ENCODE measurements around the gene PRMT6. TPM values are rescaled to one million over a fixed set of nuclear protein-coding genes. Genes with fewer than 3 reads are reported as not detected.

PRMT6 gene
- total RNA-seq (1 to 10 TPM; 2.3 to 5.5 (median 4.0) TPM), polyA plus RNA-seq (1 to 10 TPM; 3.0 to 5.7 TPM)
- long read RNA-seq, donor 1, transcript PRMT6-201 (1 exons, 2,616 nt), result major isoform, 12 of 12 reads
- long read RNA-seq, donor 1, partial matches to known transcripts, result 0 of 12 reads
- long read RNA-seq, donor 1, other reads (novel, unspliced or antisense), result 0 of 12 reads
- long read RNA-seq, donor 2, transcript PRMT6-201 (1 exons, 2,616 nt), result major isoform, 23 of 23 reads
- long read RNA-seq, donor 2, partial matches to known transcripts, result 0 of 23 reads
- long read RNA-seq, donor 2, other reads (novel, unspliced or antisense), result 0 of 23 reads
- long read RNA-seq, donor 3, transcript PRMT6-201 (1 exons, 2,616 nt), result major isoform, 30 of 31 reads
- long read RNA-seq, donor 3, partial matches to known transcripts, result 0 of 31 reads
- long read RNA-seq, donor 3, other reads (novel, unspliced or antisense), result 1 of 31 reads

DNA sequence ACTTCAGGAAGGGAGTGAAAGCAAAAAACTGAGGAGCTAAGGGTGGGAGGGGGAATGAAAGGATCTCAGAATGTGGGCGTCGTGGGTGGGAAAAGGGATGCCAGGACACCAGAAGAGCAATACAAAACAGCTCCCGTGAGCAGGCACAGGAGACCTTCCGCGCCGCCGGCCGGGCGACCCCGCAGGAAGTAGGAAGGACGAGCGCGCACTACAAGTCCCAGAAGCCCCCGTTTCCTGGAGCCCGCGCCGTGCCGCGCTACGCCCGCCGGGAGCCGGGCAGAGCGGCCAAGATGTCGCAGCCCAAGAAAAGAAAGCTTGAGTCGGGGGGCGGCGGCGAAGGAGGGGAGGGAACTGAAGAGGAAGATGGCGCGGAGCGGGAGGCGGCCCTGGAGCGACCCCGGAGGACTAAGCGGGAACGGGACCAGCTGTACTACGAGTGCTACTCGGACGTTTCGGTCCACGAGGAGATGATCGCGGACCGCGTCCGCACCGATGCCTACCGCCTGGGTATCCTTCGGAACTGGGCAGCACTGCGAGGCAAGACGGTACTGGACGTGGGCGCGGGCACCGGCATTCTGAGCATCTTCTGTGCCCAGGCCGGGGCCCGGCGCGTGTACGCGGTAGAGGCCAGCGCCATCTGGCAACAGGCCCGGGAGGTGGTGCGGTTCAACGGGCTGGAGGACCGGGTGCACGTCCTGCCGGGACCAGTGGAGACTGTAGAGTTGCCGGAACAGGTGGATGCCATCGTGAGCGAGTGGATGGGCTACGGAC, at the start of gene PRMT6:
Gene PRMT6, plus strand, starts transcription at position 249 of the 771 bp plus-strand sequence. Its CDS starts 42 bp downstream, at position 291.
- Histone ChIP-seq H3K4me3 (peak within 1 kb of the TSS; percentile 51 to 99 (median 92)), H3K36me3 (peaks cover 0 to 20% (median 3%) of the 10 kb centered on the region in 9 donors), H3K9me3 (no peaks in the 10 kb centered on the region), H3K27ac (peak within 1 kb of the TSS; percentile 8 to 90 (median 84)), H3K4me1 (peaks cover 0 to 23% (median 9%) of the 10 kb centered on the region in 9 donors), H3K27me3 (no peaks in the 10 kb centered on the region)
- intact Hi-C loops (cut with DNase I), result no loop called here
- DNase-seq (peak; percentile 82 to 87), ATAC-seq (peak; percentile 92 to 99 (median 97))
- WGBS, 2 donors, result 0% methylated on average over 73 of the region's 73 CpGs
- TF ChIP-seq, protein P1, sequence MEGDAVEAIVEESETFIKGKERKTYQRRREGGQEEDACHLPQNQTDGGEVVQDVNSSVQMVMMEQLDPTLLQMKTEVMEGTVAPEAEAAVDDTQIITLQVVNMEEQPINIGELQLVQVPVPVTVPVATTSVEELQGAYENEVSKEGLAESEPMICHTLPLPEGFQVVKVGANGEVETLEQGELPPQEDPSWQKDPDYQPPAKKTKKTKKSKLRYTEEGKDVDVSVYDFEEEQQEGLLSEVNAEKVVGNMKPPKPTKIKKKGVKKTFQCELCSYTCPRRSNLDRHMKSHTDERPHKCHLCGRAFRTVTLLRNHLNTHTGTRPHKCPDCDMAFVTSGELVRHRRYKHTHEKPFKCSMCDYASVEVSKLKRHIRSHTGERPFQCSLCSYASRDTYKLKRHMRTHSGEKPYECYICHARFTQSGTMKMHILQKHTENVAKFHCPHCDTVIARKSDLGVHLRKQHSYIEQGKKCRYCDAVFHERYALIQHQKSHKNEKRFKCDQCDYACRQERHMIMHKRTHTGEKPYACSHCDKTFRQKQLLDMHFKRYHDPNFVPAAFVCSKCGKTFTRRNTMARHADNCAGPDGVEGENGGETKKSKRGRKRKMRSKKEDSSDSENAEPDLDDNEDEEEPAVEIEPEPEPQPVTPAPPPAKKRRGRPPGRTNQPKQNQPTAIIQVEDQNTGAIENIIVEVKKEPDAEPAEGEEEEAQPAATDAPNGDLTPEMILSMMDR (IDR thresholded peaks at IDR 0.05), result peak in 1 of 9 donors; percentile 9

DNA sequence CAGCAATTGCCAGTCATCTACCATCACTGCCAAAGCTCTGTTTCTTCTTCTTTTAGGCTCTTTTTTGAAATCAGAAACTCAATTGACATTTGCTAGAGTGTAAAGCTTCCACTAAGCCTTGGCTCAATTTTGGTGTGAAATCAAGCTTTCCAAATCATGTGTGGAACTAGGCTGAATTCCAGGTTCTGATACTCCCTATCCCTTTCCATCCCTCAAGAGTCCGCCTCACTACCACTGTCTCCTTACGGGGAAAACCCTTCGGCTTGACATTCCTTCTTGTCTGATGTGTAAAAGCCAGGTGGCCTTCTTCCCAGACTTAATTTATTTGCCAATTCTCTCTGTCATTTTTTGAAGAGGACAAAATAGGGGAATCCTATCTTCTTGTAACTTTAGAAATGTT, 47.2 kb upstream of the PRMT6 start:
- no peak for DNase-seq
- H3K4me3 ChIP-seq, result no peak overlapping the region
- H3K36me3 ChIP-seq, result no peaks in the 10 kb centered on the region
- H3K27ac ChIP-seq, result no peak overlapping the region
- H3K4me1 ChIP-seq, result no peaks in the 10 kb centered on the region
- intact Hi-C loops (cut with DNase I), result no loop called here
- TF ChIP-seq, protein P1 (IDR thresholded peaks at IDR 0.05), result no peak
- no peak for ATAC-seq
- no peaks in the 10 kb centered on the region for H3K9me3 ChIP-seq
- H3K27me3 ChIP-seq, result no peaks in the 10 kb centered on the region
- 68 to 72% methylated on average over 3 of the region's 3 CpGs for WGBS, 2 donors

DNA sequence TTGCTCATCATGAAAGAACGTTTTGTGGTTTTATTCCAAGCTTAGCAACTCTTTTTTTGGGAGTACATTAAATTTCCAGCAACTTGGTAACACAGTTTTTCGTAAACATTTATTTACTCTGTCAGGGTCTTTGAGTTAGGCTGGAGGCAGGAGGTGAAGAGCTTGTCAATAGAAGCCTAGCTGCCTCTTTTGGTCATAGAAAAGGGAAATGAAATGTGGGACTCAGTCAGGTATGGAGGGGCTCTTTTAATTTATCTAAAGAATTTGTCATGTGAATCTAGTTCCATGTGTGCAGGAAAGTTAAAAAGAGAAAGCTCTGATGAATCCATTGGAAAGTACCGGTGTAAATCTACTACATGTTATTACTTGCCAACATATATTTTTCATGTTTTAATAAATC, 45.9 kb upstream of the PRMT6 start:
- Histone ChIP-seq H3K27ac (no peak overlapping the region), H3K9me3 (no peaks in the 10 kb centered on the region), H3K36me3 (no peaks in the 10 kb centered on the region), H3K4me3 (no peak overlapping the region), H3K27me3 (no peaks in the 10 kb centered on the region), H3K4me1 (no peaks in the 10 kb centered on the region)
- TF ChIP-seq, protein P1 (IDR thresholded peaks at IDR 0.05), result no peak
- ATAC-seq (no peak), DNase-seq (no peak)
- 67 to 72% methylated on average over 3 of the region's 3 CpGs for WGBS, 2 donors
- intact Hi-C loops (cut with DNase I), result no loop called here

DNA sequence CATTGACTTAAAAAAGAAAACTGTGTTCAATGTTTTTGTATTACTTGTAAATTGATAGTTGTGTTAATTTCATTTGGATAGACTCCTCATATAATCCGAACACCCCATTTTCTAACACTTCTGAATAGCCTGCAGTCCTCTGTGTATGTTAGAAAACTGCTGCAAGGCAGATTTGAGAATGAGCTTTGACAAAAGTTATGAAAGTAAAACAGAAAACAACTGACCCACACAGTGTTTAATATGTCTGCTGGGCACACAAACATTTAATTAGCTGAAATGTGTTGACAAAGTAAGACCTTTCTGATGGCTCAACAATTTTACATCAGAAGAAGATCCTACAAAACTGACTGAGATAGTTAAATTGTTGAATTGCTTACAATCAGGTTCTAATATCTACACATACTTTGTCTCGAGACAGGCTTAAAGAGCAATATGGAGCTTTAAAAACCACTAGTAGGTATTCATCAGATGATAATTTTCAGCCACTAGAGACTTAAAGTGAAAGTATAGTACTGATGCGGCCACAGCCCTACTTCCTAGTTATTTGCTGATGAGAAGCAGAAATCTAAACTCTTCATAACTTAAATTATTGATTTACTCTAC, 40.0 kb upstream of the PRMT6 start:
- 64 to 80% methylated on average over 3 of the region's 3 CpGs for WGBS, 2 donors
- ATAC-seq (no peak), DNase-seq (no peak)
- Histone ChIP-seq H3K36me3 (no peaks in the 10 kb centered on the region), H3K27me3 (no peaks in the 10 kb centered on the region), H3K4me1 (no peaks in the 10 kb centered on the region), H3K27ac (no peak overlapping the region), H3K9me3 (no peaks in the 10 kb centered on the region), H3K4me3 (no peak overlapping the region)
- intact Hi-C loops (cut with DNase I), result no loop called here
- TF ChIP-seq, protein P1 (IDR thresholded peaks at IDR 0.05), result no peak

Data from heart right ventricle (tissue), 16 donors.